HS-5 (cell line): ENCODE measurements around the gene ERGIC3.

Experiments used
- DNase-seq: peaks from one replicate; pipeline ENCODE4 v3.0.0-alpha.2; 2012; ENCODE audit warnings: low read depth

Gene ERGIC3

GRCh38 chr20:35598899-35599775 is 57.3 kb downstream of the ERGIC3 start:
- DNase-seq = no peak

GRCh38 chr20:35599776-35600120 is 57.9 kb downstream of the ERGIC3 start:
- no peak for DNase-seq

GRCh38 chr20:35600176-35600992 is 58.5 kb downstream of the ERGIC3 start:
- DNase-seq = no peak

- no peak for DNase-seq
These were observed 59.4 kb downstream of the ERGIC3 start for GRCh38 chr20:35600993-35601973.

GRCh38 chr20:35601990-35602389 is 60.1 kb downstream of the ERGIC3 start:
- no peak for DNase-seq

GRCh38 chr20:35602851-35603495 is 61.1 kb downstream of the ERGIC3 start:
- no peak for DNase-seq

GRCh38 chr20:35603695-35604448 is 62.0 kb downstream of the ERGIC3 start:
- DNase-seq = no peak

GRCh38 chr20:35604449-35604747 is 62.5 kb downstream of the ERGIC3 start:
- DNase-seq = no peak

GRCh38 chr20:35606127-35606526 is 64.2 kb downstream of the ERGIC3 start:
- no peak for DNase-seq
